CD14-positive monocyte (primary cell): ENCODE data around the gene PDZD11. TPM values are rescaled to one million over a fixed set of nuclear protein-coding genes. Genes with fewer than 3 reads are reported as not detected.
"Not testable (repeated sequence)": the region's sequence is repeated elsewhere in the genome, so short reads cannot be mapped to it uniquely, and the experiment has no call there.

ENCODE experiments used
- DNase-seq, 3 donors: peaks; one replicate each; pipeline ENCODE4 v3.0.0-alpha.2; 2011 to 2022
- H2AFZ ChIP-seq: 2 replicates; pipeline ENCODE4 v1.6.0; 2012; ENCODE audit warnings: mild to moderate bottlenecking, low read depth, low read length, inconsistent platforms; ENCODE audit not compliant: insufficient read depth, poor library complexity, severe bottlenecking
- H3K27ac ChIP-seq, 2 donors: 1 replicate in 1 of 2; 2 replicates in 1 of 2; pipeline ENCODE4 v1.5.1; 2012 to 2013; ENCODE audit warnings: low read length in 2 of 2, control low read depth in 1 of 2, inconsistent platforms in 1 of 2, low read depth in 1 of 2, mild to moderate bottlenecking in 1 of 2
- H3K27me3 ChIP-seq, 2 donors: one replicate each; pipeline versions ENCODE4 v1.6.0 to v1.6.1; 2011 to 2013; ENCODE audit warnings: low read length in 2 of 2; ENCODE audit not compliant: control insufficient read depth in 2 of 2, insufficient read depth in 2 of 2
- H3K36me3 ChIP-seq, 2 donors: replicated peaks in 1 of 2; 1 replicate in 1 of 2; 2 replicates in 1 of 2; pipeline versions ENCODE4 v1.5.1 to v1.6.1; 2012 to 2013; ENCODE audit warnings: low read length in 2 of 2, control low read depth in 1 of 2, inconsistent platforms in 1 of 2, mild to moderate bottlenecking in 1 of 2; ENCODE audit not compliant: insufficient read depth in 2 of 2, control insufficient read depth in 1 of 2
- H3K4me1 ChIP-seq, 2 donors: 1 replicate in 1 of 2; 2 replicates in 1 of 2; pipeline versions ENCODE4 v1.5.1 to v1.6.1; 2012 to 2013; ENCODE audit warnings: low read length in 2 of 2, control low read depth in 1 of 2, inconsistent platforms in 1 of 2, mild to moderate bottlenecking in 1 of 2, moderate library complexity in 1 of 2; ENCODE audit not compliant: insufficient read depth in 2 of 2, control insufficient read depth in 1 of 2
- H3K4me2 ChIP-seq: replicated peaks from 2 replicates; pipeline ENCODE3; 2012; ENCODE audit warnings: low read length, moderate library complexity, mild to moderate bottlenecking; ENCODE audit not compliant: poor library complexity, severe bottlenecking; ENCODE audit errors: extremely low read depth
- H3K4me3 ChIP-seq, 3 experiments: fragments of 200-600 bp in 1 of 3; sonication (generic) in 1 of 3; replicated peaks in 1 of 3; 1 replicate in 2 of 3; 2 replicates in 1 of 3; pipeline ENCODE4 v1.5.1; 2011 to 2013; ENCODE audit warnings: low read length in 3 of 3, mild to moderate bottlenecking in 3 of 3, control low read depth in 2 of 3, low read depth in 2 of 3, inconsistent platforms in 1 of 3, moderate library complexity in 1 of 3
- H3K79me2 ChIP-seq: 2 replicates; pipeline ENCODE4 v1.6.0; 2012; ENCODE audit warnings: mild to moderate bottlenecking, control low read depth, inconsistent platforms, low read length, moderate library complexity; ENCODE audit not compliant: insufficient read depth
- H3K9ac ChIP-seq: 2 replicates; pipeline ENCODE4 v1.6.0; 2017; ENCODE audit warnings: low read length, mild to moderate bottlenecking; ENCODE audit not compliant: insufficient read depth, poor library complexity, severe bottlenecking
- H3K9me3 ChIP-seq, 2 donors: replicated peaks in 1 of 2; 1 replicate in 1 of 2; 2 replicates in 1 of 2; pipeline versions ENCODE4 v1.5.1 to v1.6.1; 2012 to 2013; ENCODE audit warnings: low read length in 2 of 2, control low read depth in 1 of 2; ENCODE audit not compliant: control insufficient read depth in 1 of 2, insufficient read depth in 1 of 2
- H4K20me1 ChIP-seq: 2 replicates; pipeline ENCODE4 v1.6.0; 2012; ENCODE audit warnings: mild to moderate bottlenecking, low read length, control low read depth, moderate library complexity; ENCODE audit not compliant: insufficient read depth
- H3K27ac Mint-ChIP-seq, 7 donors: one replicate each; pipeline ENCODE4 v1.8.0; 2020; ENCODE audit warnings: mild to moderate bottlenecking in 7 of 7, mixed read lengths in 7 of 7, moderate library complexity in 6 of 7, inconsistent platforms in 2 of 7
- H3K27me3 Mint-ChIP-seq, 3 donors: one replicate each; pipeline ENCODE4 v1.8.0; 2021 to 2022; ENCODE audit warnings: low read depth in 3 of 3, mild to moderate bottlenecking in 3 of 3, mixed read lengths in 3 of 3, moderate library complexity in 3 of 3, inconsistent platforms in 1 of 3
- H3K36me3 Mint-ChIP-seq, 2 donors: one replicate each; pipeline ENCODE4 v1.8.0; 2020; ENCODE audit warnings: mixed read lengths in 2 of 2, inconsistent platforms in 1 of 2, mild to moderate bottlenecking in 1 of 2
- H3K4me1 Mint-ChIP-seq: one replicate; pipeline ENCODE4 v1.8.0; 2020; ENCODE audit warnings: mild to moderate bottlenecking, mixed read lengths
- H3K4me3 Mint-ChIP-seq, 2 donors: one replicate each; pipeline ENCODE4 v1.8.0; 2020; ENCODE audit warnings: mild to moderate bottlenecking in 2 of 2, mixed read lengths in 2 of 2, moderate library complexity in 1 of 2
- H3K9me3 Mint-ChIP-seq, 7 donors: one replicate each; pipeline ENCODE4 v1.8.0; 2020 to 2022; ENCODE audit warnings: mixed read lengths in 7 of 7, mild to moderate bottlenecking in 6 of 7, moderate library complexity in 6 of 7, inconsistent platforms in 2 of 7
- CTCF ChIP-seq: fragments of 200-600 bp; IDR thresholded peaks from one replicate; pipeline ENCODE4 v1.8.0; 2022; ENCODE audit warnings: antibody characterized with exemption, mild to moderate bottlenecking
- WGBS: methylation state at CpG from one replicate; pipeline ENCODE4 v1.1.5; 2013; ENCODE audit warnings: missing lambda C conversion rate; ENCODE audit not compliant: insufficient coverage; 5-methylcytosine and 5-hydroxymethylcytosine counted together
- intact Hi-C, 2 donors: fragments of 100-400 bp; cut with micrococcal nuclease; formaldehyde crosslinking; loops; one replicate each; pipeline versions ENCODE4 v1.15.0 to v1.15.1; 2023
- polyA plus RNA-seq, 3 donors: library from polyadenylated mRNA; depleted of rRNA in 1 of 3; unstranded in 2 of 3; stranded (reverse) in 1 of 3; fragments of 300-500 nt in 2 of 3; fragments of >200 nt in 1 of 3; fragmentation: Illumina TruSeq in 2 of 3; gene quantifications; 1 replicate in 2 of 3; 2 replicates in 1 of 3; pipeline ENCODE4 v1.2.3, GENCODE V29; 2012 to 2021

Gene PDZD11
- polyA plus RNA-seq, 3 donors, result 16.9 to 18.9 (median 17.4) TPM

- no CpG with 5 or more reads among the region's 1 CpG for WGBS
- no peak overlapping the region for H3K4me2 ChIP-seq
- Mint-ChIP-seq H3K27ac (no peak overlapping the region), H3K4me3 (no peak overlapping the region), H3K36me3 (peaks cover 19 to 34% of the 10 kb centered on the region in 2 donors), H3K4me1 (no peaks in the 10 kb centered on the region), H3K9me3 (no peaks in the 10 kb centered on the region), H3K27me3 (peaks cover 0 to 4% (median 0%) of the 10 kb centered on the region in 3 donors)
- H4K20me1 ChIP-seq, result no peaks in the 10 kb centered on the region
- H3K9me3 ChIP-seq, result no peaks in the 10 kb centered on the region
- no peak overlapping the region for H3K27ac ChIP-seq
- H3K4me1 ChIP-seq, result no peaks in the 10 kb centered on the region
- no peaks in the 10 kb centered on the region for H3K27me3 ChIP-seq
- H3K4me3 ChIP-seq, result no peak overlapping the region
- no peaks in the 10 kb centered on the region for H3K79me2 ChIP-seq
- no peak for TF ChIP-seq CTCF
- H3K9ac ChIP-seq, result no peak overlapping the region
- intact Hi-C loops, result no loop called here
- DNase-seq, result no peak
- no peak overlapping the region for H2AFZ ChIP-seq
- peaks cover 7 to 65% of the 10 kb centered on the region in 2 donors for H3K36me3 ChIP-seq
Observed at GRCh38 chrX:70331161-70331560, 41.4 kb upstream of the PDZD11 start.

DNA sequence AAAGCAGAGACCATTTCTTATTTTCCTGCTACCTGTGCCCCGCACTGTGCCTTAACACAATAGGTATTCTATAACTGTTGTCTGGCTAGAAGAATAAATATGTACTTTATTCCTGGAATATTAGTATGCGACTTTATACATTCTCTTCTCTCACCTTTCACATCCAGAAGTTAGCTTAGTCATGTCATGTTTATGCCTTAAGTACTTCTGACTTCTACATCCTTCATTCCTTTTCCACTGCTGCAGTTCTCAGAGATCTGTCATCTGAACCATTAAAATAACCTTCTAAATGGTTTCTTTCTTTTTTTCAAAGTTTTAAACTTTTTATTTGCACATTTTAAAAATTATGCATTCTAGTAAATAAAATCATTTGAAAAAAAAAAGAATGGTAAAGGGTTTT, 34.6 kb upstream of the PDZD11 start:
- Mint-ChIP-seq H3K9me3 (no peaks in the 10 kb centered on the region), H3K27ac (no peak overlapping the region), H3K27me3 (peaks cover 0 to 4% (median 0%) of the 10 kb centered on the region in 3 donors), H3K4me1 (no peaks in the 10 kb centered on the region), H3K4me3 (no peak overlapping the region), H3K36me3 (peaks cover 2 to 10% of the 10 kb centered on the region in 2 donors)
- no peak for TF ChIP-seq CTCF
- no CpG with 5 or more reads among the region's 2 CpGs for WGBS
- Histone ChIP-seq H3K9ac (no peak overlapping the region), H3K4me3 (no peak overlapping the region), H3K4me1 (no peaks in the 10 kb centered on the region), H3K27ac (no peak overlapping the region), H3K79me2 (no peaks in the 10 kb centered on the region), H3K36me3 (peaks cover 0 to 17% of the 10 kb centered on the region in 2 donors), H3K27me3 (no peaks in the 10 kb centered on the region), H3K9me3 (no peaks in the 10 kb centered on the region), H2AFZ (no peak overlapping the region), H4K20me1 (no peaks in the 10 kb centered on the region), H3K4me2 (no peak overlapping the region)
- intact Hi-C loops, result no loop called here
- no peak for DNase-seq

DNA sequence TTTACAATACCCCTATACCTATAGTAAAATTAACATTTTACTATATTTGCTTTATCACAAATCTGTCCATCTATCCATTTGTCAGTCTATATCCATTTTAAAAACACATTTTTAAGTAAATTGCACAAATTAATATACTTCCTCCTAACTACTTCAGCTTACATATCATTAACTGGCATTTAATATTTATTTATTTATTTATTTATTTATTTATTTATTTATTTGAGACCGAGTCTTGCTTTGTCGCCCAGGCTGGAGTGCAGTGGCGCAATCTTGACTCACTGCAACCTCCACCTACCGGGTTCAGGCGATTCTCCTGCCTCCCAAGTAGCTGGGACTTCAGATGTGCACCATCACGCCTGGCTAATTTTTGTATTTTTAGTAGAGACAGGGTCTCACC, 33.9 kb upstream of the PDZD11 start:
- H3K4me1 Mint-ChIP-seq, H3K27me3 Mint-ChIP-seq, H3K27me3 ChIP-seq, H3K4me3 ChIP-seq, intact Hi-C loops, H3K9me3 Mint-ChIP-seq, DNase-seq, H3K4me2 ChIP-seq, H3K9ac ChIP-seq, H3K4me1 ChIP-seq, H2AFZ ChIP-seq, H3K79me2 ChIP-seq, H3K27ac ChIP-seq, H3K27ac Mint-ChIP-seq, H3K9me3 ChIP-seq, H3K36me3 Mint-ChIP-seq, H3K4me3 Mint-ChIP-seq, H4K20me1 ChIP-seq: not testable (repeated sequence)
- peaks cover 0 to 10% of the 10 kb centered on the region in 2 donors for H3K36me3 ChIP-seq
- no CpG with 5 or more reads among the region's 6 CpGs for WGBS
